ENCODE data around the gene ZNF260. TPM values are rescaled to one million over a fixed set of nuclear protein-coding genes. Genes with fewer than 3 reads are reported as not detected.

ZNF260 gene
- total RNA-seq: 1 to 10 TPM; 5.4 to 8.7 (median 7.1) TPM

DNA sequence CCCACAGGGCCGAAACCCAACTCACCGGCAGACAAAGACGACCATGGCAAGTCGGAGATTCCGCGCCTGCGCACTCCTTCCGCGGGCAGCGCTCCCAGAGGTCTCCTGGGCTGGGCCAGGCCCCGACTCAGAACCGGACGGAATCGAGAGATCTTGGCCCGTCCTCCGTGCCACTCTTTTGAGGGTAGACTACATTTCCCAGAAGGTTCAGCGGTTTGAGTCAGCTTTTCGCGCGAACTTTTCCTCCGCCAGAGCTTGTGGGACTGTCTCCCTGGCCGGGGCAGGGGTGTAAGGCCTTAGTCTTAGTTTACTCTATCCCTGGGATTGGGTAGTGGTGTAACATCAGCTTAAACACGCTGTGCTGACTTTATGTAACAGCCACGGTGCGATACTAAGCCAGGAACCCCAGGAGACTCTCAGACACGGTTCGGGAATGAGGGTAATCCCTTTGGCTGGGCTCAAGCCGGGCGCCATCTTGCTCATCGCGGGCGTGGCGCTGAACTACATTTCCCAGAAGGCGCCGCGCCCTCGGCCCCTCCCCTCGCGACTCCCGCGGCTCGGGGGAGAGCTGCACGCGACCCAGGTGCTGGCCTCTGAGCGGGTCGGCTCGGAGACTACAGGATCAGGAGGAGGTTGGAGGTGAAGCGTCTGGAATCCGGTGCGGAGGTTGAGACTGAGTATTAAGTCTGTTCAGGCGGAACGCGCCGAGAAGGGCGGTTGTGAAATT lies at the start of gene ZNF260:
TSS of gene ZNF260 (minus strand) at position 78 of the 727 bp plus-strand sequence. CDS start 13,033 bp downstream, outside the sequence.
- 1% methylated on average over 43 to 50 of the region's 55 CpGs for whole genome bisulfite sequencing, 2 donors
- peak; percentile 95 to 99 for DNase-seq (ENCODE audit: low spot score in 2 of 2)
- TF ChIP-seq, protein P1, sequence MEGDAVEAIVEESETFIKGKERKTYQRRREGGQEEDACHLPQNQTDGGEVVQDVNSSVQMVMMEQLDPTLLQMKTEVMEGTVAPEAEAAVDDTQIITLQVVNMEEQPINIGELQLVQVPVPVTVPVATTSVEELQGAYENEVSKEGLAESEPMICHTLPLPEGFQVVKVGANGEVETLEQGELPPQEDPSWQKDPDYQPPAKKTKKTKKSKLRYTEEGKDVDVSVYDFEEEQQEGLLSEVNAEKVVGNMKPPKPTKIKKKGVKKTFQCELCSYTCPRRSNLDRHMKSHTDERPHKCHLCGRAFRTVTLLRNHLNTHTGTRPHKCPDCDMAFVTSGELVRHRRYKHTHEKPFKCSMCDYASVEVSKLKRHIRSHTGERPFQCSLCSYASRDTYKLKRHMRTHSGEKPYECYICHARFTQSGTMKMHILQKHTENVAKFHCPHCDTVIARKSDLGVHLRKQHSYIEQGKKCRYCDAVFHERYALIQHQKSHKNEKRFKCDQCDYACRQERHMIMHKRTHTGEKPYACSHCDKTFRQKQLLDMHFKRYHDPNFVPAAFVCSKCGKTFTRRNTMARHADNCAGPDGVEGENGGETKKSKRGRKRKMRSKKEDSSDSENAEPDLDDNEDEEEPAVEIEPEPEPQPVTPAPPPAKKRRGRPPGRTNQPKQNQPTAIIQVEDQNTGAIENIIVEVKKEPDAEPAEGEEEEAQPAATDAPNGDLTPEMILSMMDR (IDR thresholded peaks at IDR 0.05): no peak
- TF ChIP-seq POLR2A (IDR thresholded peaks at IDR 0.05): no peak
- peak within 1 kb of the TSS; percentile 51 for H3K4me3 ChIP-seq (ENCODE audit: low read depth, poor library complexity, severe bottlenecking)
- intact Hi-C loops (cut with DNase I; ENCODE audit: low total_unique reads): no loop called here

DNA sequence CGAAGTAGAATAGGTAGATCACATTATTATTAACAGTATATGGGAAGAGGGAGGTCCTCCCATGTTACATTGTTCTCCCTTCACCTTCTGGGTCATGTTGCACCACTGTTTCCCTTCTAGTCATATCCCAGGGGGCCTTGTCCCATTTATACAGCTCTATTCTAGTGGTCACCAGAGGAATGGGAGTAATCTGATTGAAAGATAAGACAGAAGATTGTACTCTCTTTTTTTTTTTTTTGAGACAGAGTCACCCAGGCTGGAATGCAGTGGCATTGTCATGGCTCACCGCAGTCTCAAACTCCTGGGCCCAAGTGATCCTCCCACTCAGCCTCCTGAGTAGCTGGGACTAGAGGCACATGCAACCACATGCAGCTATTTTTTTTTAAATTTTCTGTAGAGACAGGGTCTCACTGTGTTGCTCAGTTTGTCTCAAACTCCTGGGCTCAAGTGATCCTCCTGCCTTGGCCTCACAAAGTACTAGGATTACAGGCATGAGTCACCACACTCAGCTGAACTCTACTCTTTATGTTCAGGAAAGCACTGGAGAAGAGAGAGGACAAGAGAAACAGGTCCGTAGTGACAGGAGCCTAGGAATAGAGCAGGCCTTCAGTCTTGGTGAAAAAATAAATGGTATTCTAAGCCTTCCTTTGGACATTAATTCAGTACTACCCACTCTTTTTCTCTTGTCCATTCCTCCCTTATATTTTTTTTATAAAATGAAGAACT lies 49.4 kb upstream of the ZNF260 start:
- no peak overlapping the region for H3K4me3 ChIP-seq (ENCODE audit: low read depth, poor library complexity, severe bottlenecking)
- 95 to 100% methylated on average over 3 of the region's 3 CpGs for WGBS, 2 donors
- TF ChIP-seq, protein P1 (IDR thresholded peaks at IDR 0.05): no peak
- no peak for TF ChIP-seq POLR2A (IDR thresholded peaks at IDR 0.05)
- DNase-seq (ENCODE audit: low spot score in 2 of 2): no peak
- intact Hi-C loops (cut with DNase I; ENCODE audit: low total_unique reads): no loop called here

DNA sequence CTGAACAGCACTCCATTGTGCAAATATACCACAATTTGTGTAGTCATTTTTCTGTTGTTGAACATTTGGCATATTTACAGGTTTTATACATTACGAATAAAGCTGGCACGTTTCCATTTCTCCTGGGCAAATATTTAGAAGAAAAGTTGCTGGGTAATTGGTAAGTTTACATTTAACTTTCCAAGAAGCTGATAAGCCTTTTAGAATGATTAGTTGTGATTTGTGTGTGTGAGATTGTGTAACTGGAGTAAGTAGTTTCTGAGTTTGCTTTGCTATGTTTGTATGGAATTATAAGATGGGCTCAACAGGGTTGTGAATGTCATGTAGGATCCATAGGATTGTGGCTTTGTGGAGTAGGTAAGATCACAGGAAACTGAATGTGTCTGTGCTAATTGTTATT lies 46.7 kb upstream of the ZNF260 start:
- 53 to 65% methylated on average over 2 of the region's 2 CpGs for WGBS, 2 donors
- no peak overlapping the region for H3K4me3 ChIP-seq (ENCODE audit: low read depth, poor library complexity, severe bottlenecking)
- TF ChIP-seq POLR2A (IDR thresholded peaks at IDR 0.05): no peak
- TF ChIP-seq, protein P1 (IDR thresholded peaks at IDR 0.05): no peak
- no peak for DNase-seq (ENCODE audit: low spot score in 2 of 2)
- intact Hi-C loops (cut with DNase I; ENCODE audit: low total_unique reads): no loop called here

DNA sequence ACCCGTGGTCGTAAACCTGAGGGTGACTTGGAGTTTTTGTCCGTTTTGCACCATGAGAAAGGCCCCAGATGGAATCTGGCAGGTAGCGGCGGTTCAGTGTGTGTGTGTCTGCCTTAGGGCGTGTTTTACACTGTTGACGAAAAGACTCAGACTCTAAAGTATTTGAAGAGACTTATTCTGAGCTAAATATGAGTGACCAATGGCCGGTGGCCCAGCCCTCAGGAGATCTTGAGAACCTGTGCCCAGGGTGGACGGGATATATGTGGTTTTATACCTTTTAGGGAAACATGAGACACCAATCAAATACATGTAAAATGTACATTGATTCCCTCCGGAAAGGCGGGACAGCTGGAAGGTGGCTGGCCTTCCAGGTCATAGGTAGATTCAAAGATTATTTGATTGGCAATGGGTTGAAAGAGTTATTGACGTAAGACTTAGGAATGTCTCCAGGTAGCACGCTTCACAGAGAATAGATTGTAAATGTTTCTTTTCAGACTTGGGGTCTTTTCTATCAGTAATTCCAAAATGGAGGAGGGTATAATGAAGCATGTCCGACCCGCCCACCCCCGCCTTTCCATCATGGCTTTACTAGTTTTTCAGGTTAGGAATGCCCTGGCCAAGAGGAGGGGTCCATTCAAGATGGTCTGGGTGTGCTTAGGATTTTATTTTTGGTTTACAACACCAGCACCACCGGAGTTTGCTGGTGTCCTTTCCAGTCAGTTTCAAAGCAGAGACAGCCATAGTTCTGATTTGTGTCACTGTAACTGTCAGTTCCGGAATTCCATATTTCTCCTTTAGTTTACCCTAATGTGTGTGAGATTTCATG lies 46.0 kb upstream of the ZNF260 start:
- 22 to 24% methylated on average over 18 of the region's 18 CpGs for WGBS, 2 donors
- DNase-seq (ENCODE audit: low spot score in 2 of 2): no peak
- intact Hi-C loops (cut with DNase I; ENCODE audit: low total_unique reads): no loop called here
- peak overlapping the region; percentile 94 for H3K4me3 ChIP-seq (ENCODE audit: low read depth, poor library complexity, severe bottlenecking)
- no peak for TF ChIP-seq POLR2A (IDR thresholded peaks at IDR 0.05)
- TF ChIP-seq, protein P1 (IDR thresholded peaks at IDR 0.05): no peak

DNA sequence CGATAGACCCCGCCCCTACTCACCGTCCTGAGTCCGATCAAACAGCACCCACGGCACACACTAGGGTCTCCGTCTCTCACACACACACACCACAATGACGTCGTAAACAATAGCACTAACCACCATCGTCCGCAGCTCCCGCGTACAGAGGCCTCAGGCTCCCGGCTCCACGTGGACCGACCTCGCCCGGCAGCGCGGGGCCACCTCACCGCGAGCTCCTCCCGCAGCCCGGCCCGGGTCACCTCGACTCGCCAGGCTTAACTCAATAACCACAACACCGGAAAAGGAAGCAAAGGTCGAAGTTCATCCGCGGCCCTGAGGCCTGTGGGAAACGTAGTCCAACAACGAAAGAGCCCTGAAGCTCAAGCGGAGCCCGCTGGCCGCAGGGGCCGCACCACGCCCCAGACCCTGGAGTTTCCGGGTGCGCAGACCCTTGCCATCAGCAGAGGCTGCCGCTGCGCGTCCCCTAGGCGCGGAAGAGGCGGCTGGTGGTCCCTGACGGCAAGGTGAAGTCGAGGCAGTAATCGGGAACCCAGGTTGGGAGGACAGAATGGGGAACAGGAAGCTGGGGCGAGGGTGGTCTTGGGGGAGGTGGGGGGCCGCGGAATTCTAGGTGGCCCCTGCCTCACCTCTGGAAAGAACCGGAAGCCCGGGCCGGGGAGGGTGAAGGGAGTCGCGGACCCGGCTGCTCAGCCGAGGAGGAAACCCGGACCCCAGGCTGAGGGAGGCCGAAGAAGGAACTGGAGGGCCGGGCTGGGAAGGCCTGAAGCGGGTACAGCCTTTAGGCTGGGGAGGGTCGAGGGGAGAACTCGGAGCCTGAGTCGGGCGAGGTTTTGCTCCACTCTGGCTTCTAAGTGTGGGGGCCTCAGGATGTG lies 45.2 kb upstream of the ZNF260 start, which contains the start of gene ZNF529:
TSS of gene ZNF529 (minus strand) at position 273 of the 875 bp plus-strand sequence. CDS start 946 bp downstream, outside the sequence.
- DNase-seq (ENCODE audit: low spot score in 2 of 2): peak; percentile 89 to 97
- peak in 1 of 2 donors; percentile 37 for TF ChIP-seq POLR2A (IDR thresholded peaks at IDR 0.05)
- TF ChIP-seq, protein P1 (IDR thresholded peaks at IDR 0.05): peak in 1 of 3 donors; percentile 8
- 0 to 1% methylated on average over 59 to 62 of the region's 66 CpGs for WGBS, 2 donors
- H3K4me3 ChIP-seq (ENCODE audit: low read depth, poor library complexity, severe bottlenecking): peak within 1 kb of the TSS; percentile 94
- intact Hi-C loops (cut with DNase I; ENCODE audit: low total_unique reads): no loop called here
